OCI-LY3 (cell line): ENCODE data around the gene PLD1.

Experiments
- H2AFZ ChIP-seq: fragments of 200-600, 300-600 bp; shearing (Covaris generic); 2 replicates; pipeline ENCODE4 v1.6.0; 2014; ENCODE audit warnings: antibody characterized with exemption, low read depth, low read length
- H3K27ac ChIP-seq: fragments of 200-600, 300-600 bp; sonication (generic); 2 replicates; pipeline ENCODE4 v1.5.1; 2014; ENCODE audit warnings: mild to moderate bottlenecking, low read length, moderate library complexity, mixed read lengths
- H3K27me3 ChIP-seq: fragments of 200-600, 300-600 bp; sonication (generic); 2 replicates; pipeline ENCODE4 v1.6.1; 2014; ENCODE audit warnings: low read depth, low read length, mixed read lengths
- H3K36me3 ChIP-seq: fragments of 200-600, 300-600 bp; sonication (generic); replicated peaks from 2 replicates; pipeline ENCODE3; 2014; ENCODE audit warnings: low read depth, low read length, mixed read lengths
- H3K4me1 ChIP-seq: fragments of 300-600, 200-600 bp; sonication (generic); 2 replicates; pipeline ENCODE4 v1.6.1; 2014; ENCODE audit warnings: low read length, mixed read lengths
- H3K4me2 ChIP-seq: fragments of 200-600, 300-600 bp; sonication (generic); 2 replicates; pipeline ENCODE4 v1.6.1; 2014; ENCODE audit warnings: low read length, mixed read lengths
- H3K4me3 ChIP-seq: fragments of 300-600, 200-600 bp; sonication (generic); 2 replicates; pipeline ENCODE4 v1.5.1; 2014; ENCODE audit warnings: antibody characterized with exemption, mild to moderate bottlenecking, low read length, moderate library complexity
- H3K79me2 ChIP-seq: fragments of 300-600, 200-600 bp; shearing (Covaris generic); 2 replicates; pipeline ENCODE4 v1.6.1; 2014; ENCODE audit warnings: mild to moderate bottlenecking, low read length, mixed read lengths
- H3K9ac ChIP-seq: fragments of 300-600, 200-600 bp; shearing (Covaris generic); 2 replicates; pipeline ENCODE4 v1.6.0; 2014; ENCODE audit warnings: mild to moderate bottlenecking, low read length, moderate library complexity
- H3K9me3 ChIP-seq: fragments of 200-600, 300-600 bp; shearing (Covaris generic); 2 replicates; pipeline ENCODE4 v1.6.1; 2014; ENCODE audit warnings: low read length, mixed read lengths; ENCODE audit not compliant: insufficient read depth
- H4K20me1 ChIP-seq: fragments of 200-600, 300-600 bp; sonication (generic); 2 replicates; pipeline ENCODE4 v1.6.1; 2016; ENCODE audit warnings: low read length, mixed read lengths; ENCODE audit not compliant: insufficient read depth
- CTCF ChIP-seq: fragments of 200-600, 300-600 bp; sonication (generic); IDR thresholded peaks from 2 replicates; pipeline ENCODE4 v1.5.1; 2014; ENCODE audit warnings: antibody characterized with exemption, low read length, low read depth
- EZH2phosphoT487 ChIP-seq: fragments of 200-600 bp; shearing (Covaris generic); IDR thresholded peaks from 2 replicates; pipeline ENCODE4 v1.6.1; 2018; ENCODE audit warnings: antibody characterized with exemption, mixed run types, low read depth

The PLD1 gene

GRCh38 chr3:171584100-171584499 lies 226.2 kb downstream of the PLD1 start:
- H3K27ac ChIP-seq: no peak overlapping the region
- no peaks in the 10 kb centered on the region for H3K79me2 ChIP-seq
- no peaks in the 10 kb centered on the region for H3K27me3 ChIP-seq
- TF ChIP-seq CTCF (no peak), EZH2phosphoT487 (no peak)
- H3K4me2 ChIP-seq: no peak overlapping the region
- no peaks in the 10 kb centered on the region for H3K9me3 ChIP-seq
- H3K9ac ChIP-seq: no peak overlapping the region
- H4K20me1 ChIP-seq: no peaks in the 10 kb centered on the region
- no peak overlapping the region for H2AFZ ChIP-seq
- no peaks in the 10 kb centered on the region for H3K4me1 ChIP-seq
- H3K36me3 ChIP-seq: no peaks in the 10 kb centered on the region
- no peak overlapping the region for H3K4me3 ChIP-seq

GRCh38 chr3:171574556-171575240 lies 235.6 kb downstream of the PLD1 start:
- no peaks in the 10 kb centered on the region for H3K36me3 ChIP-seq
- H4K20me1 ChIP-seq: no peaks in the 10 kb centered on the region
- H3K4me2 ChIP-seq: no peak overlapping the region
- no peak overlapping the region for H2AFZ ChIP-seq
- no peaks in the 10 kb centered on the region for H3K9me3 ChIP-seq
- H3K27ac ChIP-seq: no peak overlapping the region
- H3K27me3 ChIP-seq: no peaks in the 10 kb centered on the region; the same call in 1 of the 2 replicates
- no peak overlapping the region for H3K4me3 ChIP-seq
- H3K79me2 ChIP-seq: no peaks in the 10 kb centered on the region
- TF ChIP-seq CTCF: no peak
- TF ChIP-seq EZH2phosphoT487: no peak
- no peaks in the 10 kb centered on the region for H3K4me1 ChIP-seq
- H3K9ac ChIP-seq: no peak overlapping the region

DNA sequence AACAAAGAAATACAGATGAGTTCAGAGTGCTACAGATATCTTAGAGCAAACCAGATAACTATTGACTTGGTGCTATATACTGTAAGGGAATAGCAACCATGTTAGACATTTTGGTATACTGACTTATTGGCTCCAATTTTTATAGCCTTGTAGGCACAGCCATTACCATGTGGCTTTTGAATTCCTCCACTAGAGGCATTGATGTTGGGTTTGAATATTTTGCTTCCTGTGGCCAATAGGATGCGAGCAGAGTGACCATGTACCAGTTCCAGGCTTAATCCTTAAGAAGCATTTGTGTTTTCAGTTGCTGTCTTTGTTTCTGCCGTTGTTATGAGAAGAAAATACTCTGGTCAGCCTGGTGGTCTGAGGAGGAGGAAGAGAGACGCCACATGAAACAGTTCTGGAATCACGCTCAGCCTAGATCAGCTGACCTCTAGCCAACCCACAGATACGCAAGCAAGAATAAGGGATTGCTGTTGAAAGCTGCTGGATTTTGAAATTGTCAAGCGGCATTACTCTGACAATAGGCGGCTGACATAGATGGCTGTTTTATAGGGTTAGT lies 240.6 kb downstream of the PLD1 start:
- H3K4me2 ChIP-seq: no peak overlapping the region
- H2AFZ ChIP-seq: no peak overlapping the region
- H3K9ac ChIP-seq: no peak overlapping the region
- H3K79me2 ChIP-seq: no peaks in the 10 kb centered on the region
- no peak overlapping the region for H3K4me3 ChIP-seq
- TF ChIP-seq CTCF (no peak), EZH2phosphoT487 (no peak)
- no peaks in the 10 kb centered on the region for H3K9me3 ChIP-seq
- no peaks in the 10 kb centered on the region for H3K27me3 ChIP-seq
- no peaks in the 10 kb centered on the region for H4K20me1 ChIP-seq
- H3K27ac ChIP-seq: no peak overlapping the region
- H3K36me3 ChIP-seq: no peaks in the 10 kb centered on the region
- peaks cover 23% of the 10 kb centered on the region for H3K4me1 ChIP-seq

- peaks cover 26% of the 10 kb centered on the region for H3K4me1 ChIP-seq
- no peak overlapping the region for H3K4me2 ChIP-seq
- H3K9ac ChIP-seq: no peak overlapping the region
- no peaks in the 10 kb centered on the region for H3K27me3 ChIP-seq
- H3K79me2 ChIP-seq: no peaks in the 10 kb centered on the region
- H2AFZ ChIP-seq: no peak overlapping the region
- H4K20me1 ChIP-seq: no peaks in the 10 kb centered on the region
- H3K27ac ChIP-seq: no peak overlapping the region
- H3K4me3 ChIP-seq: no peak overlapping the region
- no peak for TF ChIP-seq EZH2phosphoT487
- TF ChIP-seq CTCF: no peak
- H3K9me3 ChIP-seq: no peaks in the 10 kb centered on the region
- H3K36me3 ChIP-seq: no peaks in the 10 kb centered on the region
These were observed 241.5 kb downstream of the PLD1 start for GRCh38 chr3:171568766-171569165.
